Head of caudate nucleus (tissue), 42 donors: ENCODE measurements around the gene SPRY2.
A peak's percentile ranks its signal among the peaks of the same experiment; 100 is the strongest.

Source experiments
- DNase-seq, 42 donors: peaks; one replicate each; pipeline versions ENCODE4 v3.0.0 to v3.0.0-alpha.2; 2020 to 2021; ENCODE audit warnings: mixed read lengths in 7 of 42
- intact Hi-C: fragments of 100-400 bp; cut with DNase I; formaldehyde crosslinking; loops from one replicate; pipeline ENCODE4 v1.15.0; 2022

SPRY2 gene

GRCh38 chr13:80341101-80341755 lies at the start of gene SPRY2:
TSS of gene SPRY2 (minus strand) at chr13:80341126. CDS start at chr13:80337705, 3,421 bp downstream.
- intact Hi-C loops = loop anchor here (5.0 to 10.0 kb wide), 3 partner anchors 209 to 404 kb away; no protein-coding TSS in a partner anchor
- peak; percentile 83 to 97 (median 94) for DNase-seq

DNA sequence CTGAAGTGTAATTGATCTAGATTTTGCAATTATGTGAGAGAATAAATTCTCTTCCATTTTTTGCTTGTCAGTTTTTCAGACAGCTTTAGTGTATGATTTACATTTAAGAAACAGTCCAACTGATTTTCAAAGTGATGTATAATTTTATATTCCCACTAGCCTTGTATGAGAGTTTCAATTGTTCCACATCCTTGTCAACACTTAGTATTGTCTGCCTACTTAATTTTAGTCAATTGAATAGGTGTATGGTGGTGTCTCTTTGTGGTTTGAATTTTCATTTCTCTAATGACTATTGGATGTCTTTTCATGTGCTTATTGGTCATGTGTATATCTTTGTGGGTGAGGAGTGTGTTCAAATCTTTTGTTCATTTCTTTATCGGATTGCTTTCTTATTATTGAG lies 49.4 kb upstream of the SPRY2 start:
- DNase-seq = no peak
- intact Hi-C loops = no loop called here

DNA sequence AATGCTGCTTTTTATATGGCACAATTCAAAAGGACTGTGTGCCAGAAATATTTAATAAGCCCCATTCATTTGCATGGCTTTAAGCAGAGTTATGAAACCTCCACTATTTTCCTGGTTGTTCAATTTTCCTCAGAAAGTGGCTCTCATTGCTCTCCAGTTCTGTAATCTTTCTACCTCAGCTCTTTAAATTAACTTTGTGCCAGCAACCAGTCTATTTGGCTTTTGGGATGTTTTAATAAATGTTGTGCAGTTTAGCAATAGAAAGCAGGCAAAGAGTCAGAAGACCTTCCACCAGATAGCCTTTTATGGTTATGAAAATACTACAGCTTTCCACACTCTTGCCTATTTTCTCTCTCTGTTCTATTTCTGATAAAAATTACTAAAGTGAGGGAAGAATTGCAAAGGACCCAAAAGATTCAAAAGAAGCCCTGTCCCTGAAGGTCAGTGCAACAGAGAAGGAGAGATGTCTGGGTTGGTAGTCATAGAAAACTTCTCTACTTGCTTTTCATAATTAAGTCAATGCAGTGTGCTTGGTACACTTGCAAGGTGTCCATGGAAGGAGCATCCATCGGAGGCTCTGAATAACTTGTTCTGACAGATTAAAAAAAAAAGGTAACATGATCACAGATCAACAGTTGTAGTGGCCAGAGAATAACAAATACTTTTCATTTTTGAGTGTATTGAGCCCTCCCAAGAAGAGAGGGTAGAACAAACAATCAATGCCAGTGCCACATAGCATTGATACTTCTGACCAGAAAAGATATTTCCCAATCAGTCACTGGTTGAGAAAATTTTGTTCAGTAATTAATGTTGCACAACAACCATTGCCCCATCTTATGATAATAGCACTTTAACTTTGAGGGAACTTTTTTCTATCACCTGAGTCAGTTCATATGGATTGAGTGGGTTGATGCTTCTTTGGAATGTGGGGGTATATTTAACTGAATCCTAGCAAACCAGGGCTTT lies 48.4 kb upstream of the SPRY2 start:
- no peak for DNase-seq
- intact Hi-C loops = no loop called here

DNA sequence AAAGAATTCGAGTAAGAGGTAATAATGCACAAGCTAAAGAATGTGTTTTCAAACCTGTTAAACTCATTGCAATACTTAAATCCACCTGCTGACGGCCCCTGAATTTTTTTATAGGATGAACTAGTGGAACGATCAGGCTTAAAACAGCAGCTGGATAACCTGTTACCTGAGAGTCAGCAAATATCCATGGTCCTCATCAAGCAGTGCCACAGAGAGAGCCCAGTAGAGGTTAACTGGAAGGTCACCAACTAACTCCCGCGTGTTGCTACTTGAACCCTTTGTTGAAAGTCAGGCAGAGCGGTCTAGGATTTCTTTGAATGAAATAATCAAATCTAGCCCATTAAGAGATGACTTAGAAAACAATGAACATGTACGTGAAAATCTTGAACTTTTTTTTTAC lies 47.6 kb upstream of the SPRY2 start:
- intact Hi-C loops = no loop called here
- no peak for DNase-seq

DNA sequence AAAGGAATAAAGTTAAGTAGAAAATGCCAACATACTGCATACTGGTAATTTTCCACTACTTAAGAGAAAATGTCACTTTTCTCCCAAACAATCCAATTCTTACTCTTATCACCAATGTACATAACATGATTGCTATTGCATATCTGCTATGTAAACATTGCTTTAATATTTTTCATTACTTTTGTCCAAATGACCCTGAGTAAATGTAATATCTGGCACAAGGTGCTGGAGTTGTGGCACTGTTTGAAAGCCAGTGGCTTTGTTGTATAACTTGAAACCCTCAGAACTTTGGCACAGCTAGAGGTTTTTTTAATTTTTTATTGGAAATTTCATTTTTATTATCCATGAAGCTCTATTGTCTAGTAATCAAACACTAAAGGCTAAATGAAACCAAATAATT lies 45.7 kb upstream of the SPRY2 start:
- intact Hi-C loops = no loop called here
- DNase-seq = no peak

GRCh38 chr13:80386002-80386401 lies 45.1 kb upstream of the SPRY2 start:
- intact Hi-C loops = no loop called here
- DNase-seq = no peak

DNA sequence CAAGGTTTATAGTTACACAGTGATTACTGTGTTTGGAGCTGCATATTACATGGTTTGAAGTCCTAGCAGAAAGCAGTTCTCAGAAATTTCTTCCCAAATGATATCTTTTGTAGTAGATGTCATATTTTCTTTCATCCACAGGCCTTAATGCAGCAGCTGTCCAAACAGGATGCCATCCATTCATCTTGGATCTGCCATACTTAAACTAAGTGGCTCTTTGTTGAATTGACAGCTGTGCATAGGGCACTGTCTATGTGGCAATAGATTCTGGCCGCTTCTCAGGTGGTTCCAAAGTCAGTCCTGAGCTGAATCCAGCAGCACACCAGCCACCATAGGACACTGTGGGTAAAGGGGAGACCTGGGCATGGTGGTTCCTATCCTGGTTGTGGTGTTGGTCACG lies 41.6 kb upstream of the SPRY2 start:
- intact Hi-C loops = no loop called here
- no peak for DNase-seq

GRCh38 chr13:80379245-80379644 lies 38.3 kb upstream of the SPRY2 start:
- intact Hi-C loops = no loop called here
- DNase-seq = no peak

GRCh38 chr13:80376554-80376953 lies 35.6 kb upstream of the SPRY2 start:
- intact Hi-C loops = no loop called here
- DNase-seq = no peak

DNA sequence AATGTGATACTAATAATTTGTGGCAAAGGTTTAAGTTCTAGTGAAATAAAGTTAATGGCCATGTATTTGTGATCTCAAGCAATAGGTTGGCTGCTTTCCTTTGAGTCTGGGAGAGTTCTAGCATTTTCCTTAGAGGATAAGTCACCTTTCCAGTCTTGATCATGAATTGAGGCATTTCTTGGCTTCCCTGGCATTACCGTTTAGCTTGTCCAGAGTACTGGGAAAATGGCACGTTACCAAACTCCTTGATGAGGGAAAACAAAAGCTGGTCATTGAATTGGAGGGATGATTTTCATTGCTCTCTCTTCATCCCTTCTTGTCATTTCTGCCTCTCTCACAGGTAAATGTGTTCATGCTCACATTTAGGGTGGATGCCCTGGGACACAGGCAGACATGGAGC lies 34.0 kb upstream of the SPRY2 start:
- DNase-seq = no peak
- intact Hi-C loops = no loop called here

DNA sequence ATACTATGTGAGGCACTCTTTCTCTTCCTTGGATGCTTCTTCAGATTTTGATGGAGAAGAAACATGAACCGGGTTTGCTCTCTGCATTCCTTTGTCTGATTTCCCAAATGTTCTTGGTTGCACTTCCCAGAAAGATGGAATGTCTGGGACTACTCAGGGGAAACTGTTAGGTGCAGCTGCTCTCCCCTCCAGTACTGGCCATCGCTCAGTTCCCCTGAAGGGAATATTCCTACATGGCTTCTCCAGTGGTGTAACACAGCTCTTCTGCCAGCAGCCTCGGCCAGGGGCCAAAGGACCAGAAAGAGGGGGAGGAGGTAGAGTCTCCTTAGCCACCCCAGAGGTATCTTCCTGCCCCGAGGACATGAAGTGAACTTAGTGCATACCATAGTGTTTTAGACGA lies 33.5 kb upstream of the SPRY2 start:
- intact Hi-C loops = no loop called here
- DNase-seq = no peak

- DNase-seq = no peak
- intact Hi-C loops = no loop called here
These were observed 31.0 kb upstream of the SPRY2 start for GRCh38 chr13:80371840-80372509.

DNA sequence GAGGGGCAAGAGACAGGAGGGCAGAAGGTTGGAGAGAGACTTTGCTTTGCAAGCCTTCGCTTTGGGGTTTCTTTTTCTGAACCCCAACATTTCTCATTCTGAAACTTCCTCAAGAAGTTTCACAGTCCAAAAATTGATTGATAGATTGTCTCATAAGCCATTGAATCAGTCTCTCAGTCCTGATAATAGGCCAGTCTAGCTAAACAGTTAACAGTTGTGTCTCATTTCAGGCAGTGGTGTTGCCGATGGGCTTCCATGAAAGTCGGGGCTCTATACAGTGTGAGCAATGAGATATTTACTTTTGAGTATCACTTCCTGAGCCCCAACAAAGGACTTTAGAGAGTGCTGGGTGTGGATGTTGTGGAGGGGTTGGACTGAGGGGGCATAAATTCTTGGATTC lies 26.5 kb upstream of the SPRY2 start:
- intact Hi-C loops = loop anchor here (10.0 kb wide), 1 partner anchor 593 kb away; no protein-coding TSS in a partner anchor
- no peak for DNase-seq

GRCh38 chr13:80363890-80364503 lies 23.1 kb upstream of the SPRY2 start:
- intact Hi-C loops = loop anchor here (10.0 kb wide), 1 partner anchor 589 kb away; no protein-coding TSS in a partner anchor
- DNase-seq = peak in 3 of 42 donors; percentile 12 to 33 (median 13)

- intact Hi-C loops = loop anchor here (10.0 kb wide), 1 partner anchor 588 kb away; no protein-coding TSS in a partner anchor
These were observed 21.6 kb upstream of the SPRY2 start for GRCh38 chr13:80362481-80362880.

DNA sequence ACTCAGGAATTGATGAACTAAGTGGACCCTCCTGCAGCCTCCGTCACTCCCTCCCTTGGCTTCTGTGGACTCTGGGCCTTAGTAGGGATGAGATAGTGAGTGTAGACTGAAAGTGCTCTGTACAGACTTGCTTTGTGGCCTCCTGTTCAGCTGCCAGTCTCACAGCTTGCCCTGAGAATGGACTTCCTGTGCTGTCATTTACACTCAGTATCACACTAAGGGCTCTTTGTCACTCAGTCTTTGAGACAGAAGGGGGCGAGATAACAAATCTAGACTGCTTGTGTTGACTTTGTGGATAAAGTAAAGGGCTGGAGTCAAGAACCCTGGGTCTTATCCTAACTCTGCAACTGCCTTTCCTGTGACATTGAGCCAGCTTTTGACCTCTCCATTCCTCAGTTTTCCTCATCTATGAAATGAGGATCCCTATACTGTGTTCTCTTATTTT lies 21.0 kb upstream of the SPRY2 start:
- peak in 27 of 42 donors; percentile 7 to 68 (median 33) for DNase-seq
- intact Hi-C loops = loop anchor here (10.0 kb wide), 1 partner anchor 587 kb away; no protein-coding TSS in a partner anchor

More at GRCh38 chr13:80362481-80362880, 21.6 kb upstream of the SPRY2 start:
- DNase-seq = no peak

- intact Hi-C loops = loop anchor here (10.0 kb wide), 1 partner anchor 586 kb away; no protein-coding TSS in a partner anchor
- no peak for DNase-seq
These were observed 20.4 kb upstream of the SPRY2 start for GRCh38 chr13:80361298-80361697.

GRCh38 chr13:80360453-80360800 lies 19.5 kb upstream of the SPRY2 start:
- intact Hi-C loops = loop anchor here (10.0 kb wide), 1 partner anchor 586 kb away; no protein-coding TSS in a partner anchor
- DNase-seq = no peak
